HG03469 (cell line): Measurements from ENCODE around the gene FAM149B1.
"Not testable (repeated sequence)": the region's sequence is repeated elsewhere in the genome, so short reads cannot be mapped to it uniquely, and the experiment has no call there.

Experiments
- ATAC-seq: cut with Tn5 transposase; IDR thresholded peaks from one replicate; pipeline ENCODE4 v1.9.1; 2021; ENCODE audit warnings: mild to moderate bottlenecking, moderate library complexity, moderate number of reproducible peaks; ENCODE audit not compliant: unreplicated experiment

FAM149B1 gene

GRCh38 chr10:73229567-73229966, 61.6 kb downstream of the FAM149B1 start:
- no peak for ATAC-seq

- no peak for ATAC-seq
Observed at GRCh38 chr10:73232887-73233286, 65.0 kb downstream of the FAM149B1 start.

GRCh38 chr10:73233883-73234282, 66.0 kb downstream of the FAM149B1 start:
- no peak for ATAC-seq

GRCh38 chr10:73234695-73235094, 66.8 kb downstream of the FAM149B1 start:
- ATAC-seq: no peak

- ATAC-seq: no peak
Observed at GRCh38 chr10:73238990-73239566, 71.2 kb downstream of the FAM149B1 start.

GRCh38 chr10:73239908-73240307, 72.0 kb downstream of the FAM149B1 start:
- no peak for ATAC-seq

- no peak for ATAC-seq
Observed at GRCh38 chr10:73244866-73245477, 77.1 kb downstream of the FAM149B1 start.

- no peak for ATAC-seq
Observed at GRCh38 chr10:73246322-73246645, 78.4 kb downstream of the FAM149B1 start.

- peak; percentile 50 for ATAC-seq
Observed at GRCh38 chr10:73246646-73247508, 79.0 kb downstream of the FAM149B1 start, which contains the start of gene DNAJC9. Gene DNAJC9 (minus strand): TSS chr10:73247255. CDS start chr10:73247189, 66 bp downstream.

GRCh38 chr10:73247509-73248258, 79.8 kb downstream of the FAM149B1 start:
- no peak for ATAC-seq

GRCh38 chr10:73248259-73248724, 80.4 kb downstream of the FAM149B1 start:
- ATAC-seq: no peak

- ATAC-seq: no peak
Observed at GRCh38 chr10:73251683-73252444, 83.9 kb downstream of the FAM149B1 start.

- ATAC-seq: peak; percentile 57
Observed at GRCh38 chr10:73252445-73253224, 84.7 kb downstream of the FAM149B1 start, which contains the start of gene MRPS16. Gene MRPS16 (minus strand): TSS chr10:73252644. CDS start chr10:73252482, 162 bp downstream.

GRCh38 chr10:73253225-73253555, 85.3 kb downstream of the FAM149B1 start:
- ATAC-seq: no peak

- not testable (repeated sequence) for ATAC-seq
Observed at GRCh38 chr10:73258612-73259011, 90.7 kb downstream of the FAM149B1 start.

GRCh38 chr10:73261362-73261995, 93.6 kb downstream of the FAM149B1 start:
- no peak for ATAC-seq

- no peak for ATAC-seq
Observed at GRCh38 chr10:73262105-73262730, 94.3 kb downstream of the FAM149B1 start.

GRCh38 chr10:73262880-73263555, 95.1 kb downstream of the FAM149B1 start:
- ATAC-seq: no peak
